ENCODE results near the gene MFAP3L.

Gene MFAP3L

GRCh38 chr4:169998981-169999380 lies 27.2 kb downstream of the MFAP3L start:
- H3K9me3 ChIP-seq = no peaks in the 10 kb centered on the region
- H3K27me3 ChIP-seq = no peaks in the 10 kb centered on the region
- no peaks in the 10 kb centered on the region for H3K36me3 ChIP-seq
- intact Hi-C loops (cut with DNase I; ENCODE audit: low total_unique reads) = no loop called here
- H3K27ac ChIP-seq = no peak overlapping the region
- H3K4me3 ChIP-seq = no peak overlapping the region
- H3K4me1 ChIP-seq = peaks cover 0 to 10% (median 1%) of the 10 kb centered on the region in 4 donors
- no peak for TF ChIP-seq CTCF (IDR thresholded peaks at IDR 0.05)
- no peak for DNase-seq

GRCh38 chr4:169996379-169997240 lies 29.6 kb downstream of the MFAP3L start:
- no peak for DNase-seq
- Histone ChIP-seq H3K4me1 (no peaks in the 10 kb centered on the region), H3K36me3 (peaks cover 0 to 7% (median 3%) of the 10 kb centered on the region in 3 donors), H3K4me3 (no peak overlapping the region), H3K27ac (no peak overlapping the region), H3K27me3 (no peaks in the 10 kb centered on the region), H3K9me3 (no peaks in the 10 kb centered on the region)
- TF ChIP-seq CTCF (IDR thresholded peaks at IDR 0.05) = no peak
- intact Hi-C loops (cut with DNase I; ENCODE audit: low total_unique reads) = no loop called here

- Histone ChIP-seq H3K27me3 (no peaks in the 10 kb centered on the region), H3K4me3 (no peak overlapping the region), H3K4me1 (peaks cover 0 to 2% (median 0%) of the 10 kb centered on the region in 4 donors), H3K9me3 (no peaks in the 10 kb centered on the region), H3K36me3 (peaks cover 0 to 10% (median 10%) of the 10 kb centered on the region in 3 donors), H3K27ac (no peak overlapping the region)
- TF ChIP-seq CTCF (IDR thresholded peaks at IDR 0.05) = no peak
- intact Hi-C loops (cut with DNase I; ENCODE audit: low total_unique reads) = no loop called here
- DNase-seq = no peak
Measured at GRCh38 chr4:169993531-169993930, 32.7 kb downstream of the MFAP3L start.

GRCh38 chr4:169988252-169988651 lies 37.9 kb downstream of the MFAP3L start:
- intact Hi-C loops (cut with DNase I; ENCODE audit: low total_unique reads) = no loop called here
- Histone ChIP-seq H3K27ac (no peak overlapping the region), H3K27me3 (no peaks in the 10 kb centered on the region), H3K4me1 (peaks cover 0 to 24% (median 2%) of the 10 kb centered on the region in 4 donors), H3K9me3 (no peaks in the 10 kb centered on the region), H3K36me3 (peaks cover 0 to 10% (median 10%) of the 10 kb centered on the region in 3 donors), H3K4me3 (no peak overlapping the region)
- DNase-seq = no peak
- TF ChIP-seq CTCF (IDR thresholded peaks at IDR 0.05) = no peak

GRCh38 chr4:169987327-169988228 lies 38.6 kb downstream of the MFAP3L start:
- H3K27me3 ChIP-seq = no peaks in the 10 kb centered on the region
- peaks cover 0 to 10% (median 10%) of the 10 kb centered on the region in 3 donors for H3K36me3 ChIP-seq
- TF ChIP-seq CTCF (IDR thresholded peaks at IDR 0.05) = no peak
- H3K4me3 ChIP-seq = no peak overlapping the region
- intact Hi-C loops (cut with DNase I; ENCODE audit: low total_unique reads) = no loop called here
- H3K4me1 ChIP-seq = peaks cover 0 to 24% (median 2%) of the 10 kb centered on the region in 4 donors
- no peak overlapping the region for H3K27ac ChIP-seq
- no peak for DNase-seq
- no peaks in the 10 kb centered on the region for H3K9me3 ChIP-seq
